ENCODE results near the gene ERH.
"Not testable (repeated sequence)": the region's sequence is repeated elsewhere in the genome, so short reads cannot be mapped to it uniquely, and the experiment has no call there.

Gene ERH

GRCh38 chr14:69398053-69398817 lies at the start of gene ERH, which contains the start of gene SLC39A9:
Gene ERH, minus strand, starts transcription at chr14:69398299. Its CDS starts 66 bp downstream, at chr14:69398233.
Gene SLC39A9, plus strand, starts transcription at chr14:69398692. Its CDS starts 678 bp downstream, at chr14:69399370.
- DNase-seq: peak; percentile 98

- no peak for DNase-seq
These were observed 45.3 kb upstream of the ERH start for GRCh38 chr14:69443296-69443805.

- no peak for DNase-seq
These were observed 43.8 kb upstream of the ERH start for GRCh38 chr14:69441948-69442347.

GRCh38 chr14:69439521-69440270 lies 41.6 kb upstream of the ERH start:
- no peak for DNase-seq

GRCh38 chr14:69432364-69432763 lies 34.3 kb upstream of the ERH start:
- no peak for DNase-seq

- no peak for DNase-seq
These were observed 32.3 kb upstream of the ERH start for GRCh38 chr14:69430306-69430939.

GRCh38 chr14:69429643-69430042 lies 31.5 kb upstream of the ERH start:
- no peak for DNase-seq

- DNase-seq: no peak
These were observed 30.3 kb upstream of the ERH start for GRCh38 chr14:69428289-69428998.

GRCh38 chr14:69427596-69427995 lies 29.5 kb upstream of the ERH start:
- no peak for DNase-seq

- no peak for DNase-seq
These were observed 26.2 kb upstream of the ERH start for GRCh38 chr14:69424149-69424923.

- DNase-seq: no peak
These were observed 25.2 kb upstream of the ERH start for GRCh38 chr14:69423279-69423678.

GRCh38 chr14:69416087-69416486 lies 18.0 kb upstream of the ERH start:
- DNase-seq: not testable (repeated sequence)

- no peak for DNase-seq
These were observed 15.4 kb upstream of the ERH start for GRCh38 chr14:69413483-69413882.

- no peak for DNase-seq
These were observed 10.3 kb upstream of the ERH start for GRCh38 chr14:69408331-69408960.

GRCh38 chr14:69405762-69406161 lies 7.7 kb upstream of the ERH start:
- DNase-seq: no peak

- DNase-seq: no peak
These were observed 6.8 kb upstream of the ERH start for GRCh38 chr14:69404883-69405282.

- no peak for DNase-seq
These were observed 6.4 kb upstream of the ERH start for GRCh38 chr14:69404478-69404877.

- no peak for DNase-seq
These were observed 3.7 kb upstream of the ERH start for GRCh38 chr14:69401841-69402240.

GRCh38 chr14:69400154-69400553 lies 2.1 kb upstream of the ERH start:
- DNase-seq: no peak

GRCh38 chr14:69399750-69400149 lies 1.7 kb upstream of the ERH start:
- DNase-seq: no peak

GRCh38 chr14:69398818-69399210 lies 715 bp upstream of the ERH start:
- no peak for DNase-seq

- DNase-seq: no peak
These were observed 2.2 kb downstream of the ERH start for GRCh38 chr14:69395929-69396328.

Data from NCI-H446 treated with DMSO at 0.1 percent for 48 hours (cell line).